SK-N-SH (cell line): ENCODE results near the gene TFIP11. TPM values are rescaled to one million over a fixed set of nuclear protein-coding genes. Genes with fewer than 3 reads are reported as not detected.

Experiments used
- CTCF ChIA-PET: fragments of 300-600, 350-600 bp; formaldehyde crosslinking; extraction: SDS; loops from one replicate; lab custom pipeline; 2021; lab: Yijun Ruan, JAX
- POLR2A ChIA-PET: fragments of 350-600 bp; sonication (Branson Sonifier 250); formaldehyde crosslinking; extraction: SDS; loops from one replicate; lab custom pipeline; 2020; ENCODE audit warnings: antibody characterized with exemption, inconsistent platforms; lab: Yijun Ruan, JAX
- DNase-seq: peaks from one replicate; pipeline ENCODE4 v3.0.0; 2012
- H2AFZ ChIP-seq: fragments of 200-600 bp; sonication (generic); 2 replicates; pipeline ENCODE4 v1.8.1; 2016; ENCODE audit warnings: antibody characterized with exemption, mild to moderate bottlenecking, low read depth
- H3F3A ChIP-seq: fragments of 200-600 bp; sonication (generic); replicated peaks from 2 replicates; pipeline ENCODE3; 2016; ENCODE audit warnings: antibody characterized with exemption, mild to moderate bottlenecking; ENCODE audit not compliant: insufficient read depth
- H3K27ac ChIP-seq, 2 experiments: fragments of 200-500 bp in 1 of 2; fragments of 200-600 bp in 1 of 2; sonication (Bioruptor generic) in 1 of 2; sonication (generic), shearing (Covaris generic) in 1 of 2; 2 replicates each; pipeline versions ENCODE4 v1.5.1 to v1.6.1; 2014 to 2016; ENCODE audit warnings: low read depth in 2 of 2, inconsistent platforms in 1 of 2, low read length in 1 of 2, mild to moderate bottlenecking in 1 of 2, mixed read lengths in 1 of 2
- H3K27me3 ChIP-seq: fragments of 200-600 bp; sonication (generic), shearing (Covaris generic); 2 replicates; pipeline ENCODE4 v1.6.1; 2016; ENCODE audit warnings: mixed run types; ENCODE audit not compliant: insufficient read depth
- H3K36me3 ChIP-seq, 2 experiments: fragments of 200-500 bp in 1 of 2; fragments of 200-600 bp in 1 of 2; sonication (Bioruptor generic) in 1 of 2; sonication (generic) in 1 of 2; replicated peaks in 1 of 2; 2 replicates each; pipeline versions ENCODE3 to v1.5.1; 2014 to 2016; ENCODE audit warnings: low read length in 1 of 2, mild to moderate bottlenecking in 1 of 2; ENCODE audit not compliant: insufficient read depth in 2 of 2, control insufficient read depth in 1 of 2
- H3K4me1 ChIP-seq, 2 experiments: fragments of 200-500 bp in 1 of 2; fragments of 200-600 bp in 1 of 2; sonication (Bioruptor generic) in 1 of 2; sonication (generic), shearing (Covaris generic) in 1 of 2; 2 replicates each; pipeline versions ENCODE4 v1.5.1 to v1.6.1; 2014 to 2016; ENCODE audit warnings: low read depth in 1 of 2, low read length in 1 of 2, mixed run types in 1 of 2; ENCODE audit not compliant: insufficient read depth in 2 of 2, control insufficient read depth in 1 of 2
- H3K4me2 ChIP-seq: fragments of 200-600 bp; sonication (generic), shearing (Covaris generic); 2 replicates; pipeline ENCODE4 v1.6.1; 2017; ENCODE audit warnings: mixed run types
- H3K4me3 ChIP-seq, 2 experiments: fragments of 200-500 bp in 1 of 2; fragments of 200-600 bp in 1 of 2; sonication (Bioruptor generic) in 1 of 2; sonication (generic), shearing (Covaris generic) in 1 of 2; 2 replicates each; pipeline versions ENCODE4 v1.5.1 to v1.8.1; 2014 to 2016; ENCODE audit warnings: low read depth in 2 of 2, inconsistent platforms in 1 of 2, low read length in 1 of 2, mild to moderate bottlenecking in 1 of 2, mixed read lengths in 1 of 2, moderate library complexity in 1 of 2
- H3K79me2 ChIP-seq: fragments of 200-600 bp; sonication (generic); 2 replicates; pipeline ENCODE4 v1.8.1; 2017; ENCODE audit warnings: mild to moderate bottlenecking; ENCODE audit not compliant: insufficient read depth
- H3K9ac ChIP-seq: fragments of 200-600 bp; sonication (generic); 2 replicates; pipeline ENCODE4 v1.6.1; 2017; ENCODE audit warnings: mixed run types
- H3K9me2 ChIP-seq: fragments of 200-600 bp; sonication (generic); 2 replicates; pipeline ENCODE4 v1.6.1; 2017; ENCODE audit warnings: mixed run types
- H3K9me3 ChIP-seq: fragments of 200-600 bp; sonication (generic); 2 replicates; pipeline ENCODE4 v1.6.1; 2017; ENCODE audit warnings: mixed run types, mild to moderate bottlenecking, moderate library complexity
- H4K20me1 ChIP-seq: fragments of 200-600 bp; sonication (generic); 2 replicates; pipeline ENCODE4 v1.6.1; 2017; ENCODE audit warnings: mild to moderate bottlenecking, mixed run types; ENCODE audit not compliant: insufficient read depth
- EP300 ChIP-seq, 2 experiments: IDR thresholded peaks; 2 replicates each; pipeline versions ENCODE4 v1.4.0 to v1.6.1; 2012; ENCODE audit warnings: borderline replicate concordance in 1 of 2, low read depth in 1 of 2, low read length in 1 of 2
- FOSL2 ChIP-seq: IDR thresholded peaks from 2 replicates; pipeline ENCODE4 v1.4.0; 2012; ENCODE audit warnings: low read depth, mild to moderate bottlenecking, moderate library complexity, borderline replicate concordance
- FOXJ3 ChIP-seq: sonication (generic); formaldehyde crosslinking; IDR thresholded peaks from 2 replicates; pipeline ENCODE4 v1.5.1; 2020; ENCODE audit warnings: mild to moderate bottlenecking, missing genetic modification reagents
- MAX ChIP-seq: IDR thresholded peaks from 2 replicates; pipeline ENCODE4 v1.4.0; 2012; ENCODE audit warnings: low read depth
- NFIC ChIP-seq: IDR thresholded peaks from 2 replicates; pipeline ENCODE4 v1.4.0; 2012; ENCODE audit warnings: borderline replicate concordance
- PBX3 ChIP-seq: IDR thresholded peaks from 2 replicates; pipeline ENCODE4; 2012
- RAD21 ChIP-seq: IDR thresholded peaks from 2 replicates; pipeline ENCODE4 v1.6.1; 2012; ENCODE audit warnings: mild to moderate bottlenecking, low read length
- REST ChIP-seq: IDR thresholded peaks from 2 replicates; pipeline ENCODE4 v1.6.1; 2012; ENCODE audit warnings: mild to moderate bottlenecking, low read depth, low read length, moderate library complexity
- RFX5 ChIP-seq: IDR thresholded peaks from 2 replicates; pipeline ENCODE4 v1.6.1; 2012; ENCODE audit warnings: mild to moderate bottlenecking, improper control_type of control experiment, low read length
- SIN3A ChIP-seq: IDR thresholded peaks from 2 replicates; pipeline ENCODE4 v1.6.1; 2012; ENCODE audit warnings: low read depth, mild to moderate bottlenecking, low read length, moderate library complexity, borderline replicate concordance
- TAF1 ChIP-seq: IDR thresholded peaks from 2 replicates; pipeline ENCODE4 v1.6.1; 2012; ENCODE audit warnings: low read depth, mild to moderate bottlenecking, low read length, moderate library complexity, borderline replicate concordance
- ZBTB33 ChIP-seq: IDR thresholded peaks from 2 replicates; pipeline ENCODE4 v1.4.0; 2012; ENCODE audit warnings: low read depth, borderline replicate concordance
- WGBS: methylation state at CpG from one replicate; pipeline ENCODE4 v1.1.6; 2017; ENCODE audit warnings: low lambda C conversion rate; 5-methylcytosine and 5-hydroxymethylcytosine counted together
- polyA plus RNA-seq, 3 experiments: library from polyadenylated mRNA; depleted of rRNA; stranded (reverse); fragments of >200 nt; gene quantifications; 2 replicates each; pipeline ENCODE4 v1.2.3, GENCODE V29; 2012

The TFIP11 gene
- polyA plus RNA-seq, 1 of the 3 experiments (the other 2 are of a cell fraction), result 32.8 TPM

GRCh38 chr22:26481694-26482093 is 30.6 kb downstream of the TFIP11 start:
- POLR2A ChIA-PET, result interaction anchor here (1.2 kb wide), 1 partner anchor 191 kb away, joined by 3 read pairs; no protein-coding TSS in a partner anchor
- 80% methylated on average over 4 of the region's 4 CpGs for WGBS

More at GRCh38 chr22:26481694-26482093, 30.6 kb downstream of the TFIP11 start:
- peaks cover 2 to 12% of the 10 kb centered on the region in 2 experiments for H3K36me3 ChIP-seq
- no peaks in the 10 kb centered on the region for H3K27me3 ChIP-seq
- H3K9ac ChIP-seq, result no peak overlapping the region
- no peak for TF ChIP-seq RAD21
- TF ChIP-seq SIN3A, result no peak
- no peak for TF ChIP-seq FOSL2
- TF ChIP-seq MAX, result no peak
- TF ChIP-seq PBX3, result no peak
- no peak for TF ChIP-seq ZBTB33
- no peak for TF ChIP-seq FOXJ3
- TF ChIP-seq TAF1, result no peak
- no peak for TF ChIP-seq REST
- no peak for TF ChIP-seq RFX5
- TF ChIP-seq EP300 (IDR thresholded peaks at IDR 0.05; ENCODE audit: borderline replicate concordance in 1 of 2, low read depth in 1 of 2, low read length in 1 of 2), result no peak
- no peak for TF ChIP-seq NFIC
- no peak overlapping the region for H3K27ac ChIP-seq
- H3K79me2 ChIP-seq, result peaks cover 83% of the 10 kb centered on the region
- H3K4me3 ChIP-seq, result no peak overlapping the region
- H3K9me3 ChIP-seq, result no peaks in the 10 kb centered on the region
- no peak for DNase-seq
- H3F3A ChIP-seq, result no peaks in the 10 kb centered on the region
- peaks cover 4 to 27% of the 10 kb centered on the region in 2 experiments; a peak in 3 of 4 replicates for H3K4me1 ChIP-seq
- H3K9me2 ChIP-seq, result no peaks in the 10 kb centered on the region
- no peak overlapping the region for H2AFZ ChIP-seq
- H3K4me2 ChIP-seq, result peak overlapping the region; percentile 89; the same call in 1 of the 2 replicates
- H4K20me1 ChIP-seq, result no peaks in the 10 kb centered on the region
- CTCF ChIA-PET, result interaction anchor here (0.6 to 1.8 kb wide), 7 partner anchors 16 to 1279 kb away, joined by 3 to 4 read pairs (median 3); no protein-coding TSS in a partner anchor
